GM19463 (cell line): Measurements from ENCODE around the gene NUP210L.

Experiments used
- ATAC-seq: cut with Tn5 transposase; IDR thresholded peaks from one replicate; pipeline ENCODE4 v1.9.1; 2021; ENCODE audit warnings: mild to moderate bottlenecking, moderate library complexity; ENCODE audit not compliant: unreplicated experiment

Gene NUP210L

DNA sequence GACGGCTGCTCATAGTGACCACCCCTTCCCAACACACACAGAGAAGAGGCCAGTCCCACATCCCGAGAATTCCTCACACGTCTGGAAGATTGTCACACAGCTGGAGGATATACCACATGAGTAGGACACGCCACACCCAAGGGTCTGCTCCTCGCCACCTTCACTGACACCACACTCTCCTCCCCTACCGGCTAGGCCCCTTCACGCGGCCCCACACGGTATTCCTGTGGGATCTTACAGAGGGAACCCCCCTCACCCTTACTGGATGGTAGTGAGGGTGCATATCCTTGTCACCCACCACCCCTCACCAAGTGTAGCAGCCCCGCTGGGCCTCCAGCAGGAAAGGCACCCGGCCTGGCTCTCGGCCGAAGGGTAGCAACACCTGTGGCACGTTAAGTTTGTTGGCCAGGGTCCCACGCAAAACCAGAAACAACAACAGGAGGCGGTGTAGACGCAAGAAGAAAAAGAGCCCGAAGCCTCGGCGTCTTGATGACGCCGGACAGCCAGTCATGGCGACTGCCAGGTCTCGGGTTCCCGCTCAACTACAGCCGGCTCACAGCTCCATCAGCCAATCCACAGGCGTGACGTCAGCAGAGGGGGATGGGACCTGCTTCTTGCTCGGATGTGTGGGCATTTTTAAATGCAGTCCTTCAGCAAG is at the start of gene NUP210L:
TSS of gene NUP210L (minus strand) at position 540 of the 658 bp plus-strand sequence.
- no peak for ATAC-seq

DNA sequence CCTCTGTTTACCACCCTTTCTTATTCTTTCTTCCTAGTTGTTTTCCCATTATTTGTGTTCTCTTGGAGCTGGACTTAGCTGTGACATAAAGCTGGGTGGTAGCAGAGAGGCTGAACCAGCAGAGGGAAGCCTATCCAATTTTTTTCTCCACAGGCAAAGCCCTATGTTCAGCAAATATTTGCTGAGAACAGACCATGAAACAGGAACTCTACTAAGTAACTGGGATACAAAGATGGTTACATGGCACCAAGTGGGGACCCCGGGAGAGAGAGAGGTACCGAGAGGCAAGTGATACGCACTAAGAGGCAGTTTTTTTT is 44.6 kb upstream of the NUP210L start:
- ATAC-seq, result no peak

DNA sequence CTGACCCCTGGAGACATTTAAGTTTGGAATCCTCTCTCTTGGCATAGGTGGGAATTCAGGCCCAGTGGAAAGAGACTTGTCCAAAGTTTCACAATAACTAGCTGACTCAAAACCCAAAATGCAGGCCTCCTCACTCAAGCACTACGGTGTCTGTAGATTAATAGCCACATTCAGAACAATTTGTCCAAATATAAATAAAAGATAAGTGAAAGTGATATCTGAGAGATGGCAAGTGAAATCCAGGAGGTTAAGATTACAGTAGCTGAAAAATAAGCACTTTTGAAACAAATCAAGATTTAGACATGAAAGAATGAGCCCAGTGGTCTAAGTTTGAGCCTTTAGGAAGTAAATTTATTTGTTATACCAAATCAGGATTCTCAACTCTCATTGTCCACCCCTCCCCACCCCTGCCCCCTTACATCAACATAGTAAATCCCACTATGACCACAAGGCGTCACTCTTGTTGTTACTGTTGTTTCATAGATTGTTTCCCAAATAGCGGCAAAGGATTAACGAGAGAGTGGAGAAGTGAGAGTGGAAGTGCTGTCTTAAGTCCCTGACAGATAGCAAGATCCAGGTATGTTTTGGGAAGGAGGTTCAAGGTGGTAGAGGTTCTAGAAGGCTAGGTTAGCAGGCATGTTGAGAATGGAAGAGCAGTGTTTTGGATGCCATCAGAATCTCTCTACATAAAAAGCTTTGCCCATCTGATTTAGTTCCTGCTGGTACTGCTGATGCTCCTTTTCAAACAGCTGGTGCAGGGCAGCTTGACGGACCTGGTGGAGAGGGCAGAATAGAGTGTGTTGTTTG is 44.1 kb upstream of the NUP210L start:
- no peak for ATAC-seq

DNA sequence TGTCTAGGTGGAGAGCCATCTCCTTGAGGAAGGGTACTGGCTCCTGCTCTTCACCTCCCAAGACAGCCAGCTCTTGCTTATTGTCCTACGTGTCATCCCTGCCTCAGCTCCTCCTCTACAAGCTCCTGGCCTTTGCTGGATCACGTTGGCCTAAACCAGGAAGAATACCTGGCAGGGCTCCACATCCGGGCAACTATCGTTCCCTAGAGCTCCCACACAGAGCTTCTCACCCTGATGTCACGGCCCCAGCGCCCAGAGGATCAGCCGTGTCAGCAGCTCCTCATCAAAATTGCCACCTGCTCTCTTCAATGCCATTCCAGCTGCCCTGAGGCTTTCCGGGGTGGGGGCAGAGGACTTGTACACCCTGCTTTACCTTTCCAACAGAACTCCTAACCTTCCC is 38.9 kb upstream of the NUP210L start:
- no peak for ATAC-seq

DNA sequence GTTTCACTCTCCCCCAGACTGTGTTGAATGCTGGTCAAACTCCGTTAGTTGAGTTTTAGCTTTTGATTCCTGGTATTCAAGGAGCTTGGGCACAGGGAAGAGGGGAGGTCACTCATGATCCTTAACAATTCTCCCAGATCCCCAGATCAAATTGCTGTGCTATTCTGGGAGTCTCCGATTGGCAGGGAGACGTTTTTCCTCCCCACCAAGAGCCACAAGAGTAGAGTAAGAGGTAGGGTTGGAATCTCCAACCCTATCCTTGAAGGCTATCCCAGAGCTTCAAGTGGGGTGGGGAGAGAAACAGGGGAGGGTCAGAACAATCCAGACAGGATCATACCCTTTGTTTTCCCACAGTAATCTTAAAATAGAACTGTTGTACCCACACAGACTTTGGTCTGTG is 37.6 kb upstream of the NUP210L start:
- no peak for ATAC-seq

DNA sequence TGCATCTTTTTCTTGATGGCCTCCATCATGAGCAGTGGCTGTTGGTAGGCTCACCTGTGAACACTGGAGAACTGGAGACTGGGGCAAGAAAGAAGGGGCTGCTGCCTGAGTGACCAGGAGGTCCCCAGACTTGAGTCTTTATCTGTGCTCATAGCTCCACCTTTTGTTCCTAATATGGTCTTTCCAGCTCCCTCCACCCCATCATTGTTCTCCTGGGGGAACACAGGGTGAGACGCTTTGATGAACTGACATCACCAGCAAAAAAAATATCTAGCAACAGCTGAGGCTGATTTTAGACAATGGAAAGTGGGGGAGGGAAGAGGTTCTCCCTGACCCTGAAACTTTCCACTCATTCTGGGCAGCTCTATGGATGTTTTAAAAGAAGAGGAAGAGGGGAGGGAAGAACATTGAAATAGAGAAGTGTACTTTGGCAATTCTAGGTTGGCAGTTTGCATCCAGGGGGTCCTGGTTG is 37.2 kb upstream of the NUP210L start, which contains the start of gene TPM3:
TSS of gene TPM3 (minus strand) at position 111 of the 472 bp plus-strand sequence. CDS start at position 29, 82 bp downstream.
- ATAC-seq, result no peak

DNA sequence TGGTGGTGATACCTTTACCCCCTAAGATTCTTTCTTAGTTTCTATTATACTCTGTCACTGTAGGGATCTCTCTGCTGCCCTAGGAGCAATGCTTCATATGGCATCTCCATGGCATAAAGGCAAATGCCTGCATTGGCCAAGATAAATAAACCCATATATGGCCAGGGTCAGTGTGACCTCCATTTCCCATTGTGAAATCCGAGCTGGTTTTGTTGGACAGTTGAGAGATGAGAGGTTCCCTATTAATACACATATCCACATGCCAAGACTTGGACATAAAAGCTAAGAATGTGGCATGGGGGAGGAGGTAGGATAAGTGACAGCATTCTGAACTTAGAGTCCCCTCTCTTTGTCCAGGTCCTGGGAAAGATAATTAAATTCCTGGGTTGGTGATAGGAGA is 35.7 kb upstream of the NUP210L start:
- ATAC-seq, result no peak

DNA sequence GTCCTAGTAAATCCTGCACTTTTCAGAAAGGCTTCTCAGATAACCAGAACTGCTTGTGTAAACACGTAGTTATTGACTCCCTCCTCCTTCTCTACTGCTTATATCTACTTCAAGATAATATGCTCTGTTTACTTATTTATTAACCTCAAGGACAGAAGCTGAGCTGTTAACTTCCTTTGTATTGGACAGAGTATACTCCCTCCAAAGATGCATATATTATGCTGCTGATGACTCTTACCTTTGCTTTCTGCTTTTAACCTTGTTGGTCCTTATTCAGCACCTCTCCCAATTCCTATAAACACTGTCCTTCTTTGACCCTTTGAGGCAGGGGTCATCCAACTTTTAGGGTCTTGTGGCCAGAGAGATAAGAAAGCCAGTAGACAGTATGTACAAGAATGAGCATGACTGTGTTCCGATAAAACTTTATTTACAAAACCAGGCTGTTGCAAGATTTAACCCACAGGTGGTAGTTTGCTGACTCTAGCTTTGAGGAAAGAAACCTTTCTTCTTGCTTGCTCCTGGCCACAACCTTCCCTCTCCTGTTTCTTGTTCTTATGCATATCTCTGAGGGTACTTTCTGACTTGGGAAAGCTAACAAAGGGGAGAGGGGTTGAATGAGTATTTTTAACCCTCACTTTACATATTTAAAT is 32.1 kb upstream of the NUP210L start:
- no peak for ATAC-seq

DNA sequence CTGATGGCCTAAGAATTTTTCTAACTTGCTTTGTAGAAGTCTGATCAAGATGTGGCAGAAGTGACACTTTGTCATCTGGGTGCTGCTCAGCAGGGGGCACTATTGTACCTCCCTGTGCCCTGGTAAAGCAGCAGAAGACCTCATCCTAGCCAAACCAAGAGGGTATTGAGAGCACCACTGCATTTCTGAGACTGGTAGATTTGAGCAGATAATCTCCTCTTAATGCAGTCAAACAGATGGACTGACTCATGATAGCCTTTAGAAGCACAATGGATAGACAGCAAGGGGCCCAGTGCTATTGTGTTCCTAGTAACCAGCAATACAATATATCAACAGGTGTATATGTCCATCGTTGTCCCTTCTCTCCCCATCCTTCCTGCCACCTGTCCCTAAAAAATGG is 31.3 kb upstream of the NUP210L start:
- no peak for ATAC-seq

DNA sequence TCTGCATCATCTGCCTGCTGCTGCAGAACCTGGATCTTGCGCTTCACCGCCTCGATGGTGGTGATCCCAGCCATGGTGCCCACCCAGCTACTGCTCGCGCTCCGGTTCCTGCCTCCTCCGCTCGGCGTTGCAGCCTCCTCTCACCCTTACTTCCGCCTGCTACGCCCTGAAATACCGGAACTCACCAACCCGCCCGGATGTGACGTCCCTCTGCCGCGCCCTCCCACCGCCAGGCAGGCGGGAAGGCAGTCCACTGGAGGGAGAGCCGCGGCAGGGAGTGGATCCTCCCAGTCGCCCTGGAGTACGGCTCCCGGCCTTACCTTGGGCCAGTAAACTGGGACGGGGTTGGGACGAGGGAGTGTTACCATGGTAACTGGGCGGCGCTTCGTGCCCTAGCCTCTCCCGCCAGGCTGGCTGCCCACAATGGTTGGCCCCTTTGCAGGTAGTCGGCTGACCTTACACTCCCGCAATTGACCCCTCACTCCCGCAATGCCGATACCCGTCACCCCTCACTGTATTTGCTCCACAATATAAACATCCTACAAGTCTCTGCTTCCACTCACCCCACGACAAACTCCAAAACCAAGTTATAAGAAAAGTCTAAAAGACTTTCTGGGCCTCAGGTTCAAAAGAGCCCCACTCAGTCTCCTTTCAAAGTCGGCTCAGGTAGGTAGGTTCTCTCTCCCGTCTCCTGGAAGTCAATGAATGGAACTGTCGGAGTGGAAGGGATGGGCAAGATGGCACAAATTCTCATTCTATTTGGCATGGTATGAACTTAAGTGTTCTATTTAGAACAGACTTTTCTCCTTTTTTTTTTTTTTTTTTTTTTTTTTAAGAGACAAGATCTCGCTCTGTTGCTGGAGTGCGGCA is 28.4 kb upstream of the NUP210L start:
- ATAC-seq, result peak; percentile 76

DNA sequence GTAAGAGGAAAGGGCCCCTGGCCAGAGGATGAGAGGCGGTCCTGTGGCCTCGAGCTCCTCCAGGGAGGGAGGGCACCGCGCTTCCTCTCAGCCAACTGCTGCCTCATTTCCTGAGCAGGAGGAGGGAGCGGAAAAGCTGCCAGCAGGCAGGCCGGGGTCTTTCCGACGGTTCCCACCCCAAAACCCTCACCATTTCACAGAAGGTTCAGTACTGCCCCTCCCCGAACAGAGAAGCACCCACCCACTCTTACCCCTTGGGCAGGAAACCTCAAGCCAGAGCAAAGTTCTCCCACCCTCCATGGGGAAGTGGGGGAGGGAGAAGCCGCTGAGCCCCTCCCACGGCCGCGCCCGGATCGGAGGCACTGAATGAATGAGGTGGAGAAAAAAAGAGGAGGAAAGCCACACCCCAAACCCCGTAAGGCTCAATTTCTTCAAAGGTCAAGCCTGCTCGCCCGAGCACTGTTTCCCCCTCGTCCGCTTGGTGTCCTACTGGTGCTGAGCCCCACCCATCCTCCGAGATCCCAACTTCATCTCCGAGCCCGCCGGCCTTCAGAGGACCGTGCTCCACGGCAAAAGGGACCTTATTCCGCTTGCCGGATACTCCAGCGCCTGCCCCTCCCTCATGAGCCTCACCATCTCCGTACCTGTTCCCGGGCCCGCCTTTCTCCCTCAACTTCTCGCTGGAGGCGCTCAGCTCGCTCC is 27.6 kb upstream of the NUP210L start:
- peak; percentile 51 for ATAC-seq

DNA sequence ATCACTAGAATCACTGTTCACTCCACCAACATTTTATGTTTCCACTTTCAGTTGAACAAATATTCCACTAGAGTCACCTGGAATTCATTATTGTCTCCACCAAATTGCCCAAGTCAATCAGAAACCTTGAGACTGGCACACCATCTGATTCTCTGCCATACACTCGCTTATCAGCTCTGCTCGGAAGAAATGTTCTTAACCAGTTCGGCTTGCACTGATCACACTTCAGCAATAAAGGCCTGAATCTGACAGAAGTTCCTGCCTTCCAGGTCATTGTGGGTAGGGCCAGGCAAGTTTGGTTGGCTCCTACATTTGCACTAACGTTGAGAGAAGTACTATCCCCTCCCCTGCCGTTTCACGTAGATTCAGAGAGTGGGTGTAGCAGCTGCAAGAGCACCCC is 27.1 kb upstream of the NUP210L start:
- ATAC-seq, result no peak

DNA sequence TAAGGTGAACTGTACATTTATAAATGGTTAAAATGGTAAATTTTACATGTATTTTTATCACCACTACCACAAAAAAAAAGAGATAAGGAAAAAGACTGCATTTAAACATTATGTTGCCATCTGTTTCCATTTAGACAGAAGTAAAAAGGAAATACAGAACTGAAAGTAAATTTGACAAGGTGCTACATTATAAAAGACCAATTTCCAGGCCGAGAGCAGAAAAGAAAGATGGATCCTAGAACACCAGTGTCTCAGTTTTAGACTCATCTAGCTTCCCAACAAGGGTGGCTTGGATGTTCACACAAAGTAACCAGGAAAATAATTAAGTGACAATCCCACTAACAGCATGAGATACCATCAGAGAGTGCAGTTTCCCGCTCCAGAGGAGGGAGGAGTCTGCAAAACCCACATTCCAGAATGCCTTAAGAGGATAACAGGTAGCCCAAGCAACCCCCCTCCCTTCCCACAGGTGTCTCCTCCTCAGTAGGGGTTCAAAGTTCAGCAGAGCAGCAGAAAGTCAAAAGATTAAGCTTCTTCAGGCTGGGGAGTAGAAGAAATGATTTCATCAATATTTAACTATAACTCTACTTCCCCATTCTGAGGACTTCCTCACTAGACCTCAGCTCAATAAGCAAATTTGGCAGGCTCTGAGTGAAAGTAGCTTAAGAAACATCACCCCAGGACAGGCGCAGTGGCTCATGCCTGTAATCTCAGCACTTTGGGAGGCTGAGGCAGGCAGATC is 25.2 kb upstream of the NUP210L start:
- no peak for ATAC-seq

DNA sequence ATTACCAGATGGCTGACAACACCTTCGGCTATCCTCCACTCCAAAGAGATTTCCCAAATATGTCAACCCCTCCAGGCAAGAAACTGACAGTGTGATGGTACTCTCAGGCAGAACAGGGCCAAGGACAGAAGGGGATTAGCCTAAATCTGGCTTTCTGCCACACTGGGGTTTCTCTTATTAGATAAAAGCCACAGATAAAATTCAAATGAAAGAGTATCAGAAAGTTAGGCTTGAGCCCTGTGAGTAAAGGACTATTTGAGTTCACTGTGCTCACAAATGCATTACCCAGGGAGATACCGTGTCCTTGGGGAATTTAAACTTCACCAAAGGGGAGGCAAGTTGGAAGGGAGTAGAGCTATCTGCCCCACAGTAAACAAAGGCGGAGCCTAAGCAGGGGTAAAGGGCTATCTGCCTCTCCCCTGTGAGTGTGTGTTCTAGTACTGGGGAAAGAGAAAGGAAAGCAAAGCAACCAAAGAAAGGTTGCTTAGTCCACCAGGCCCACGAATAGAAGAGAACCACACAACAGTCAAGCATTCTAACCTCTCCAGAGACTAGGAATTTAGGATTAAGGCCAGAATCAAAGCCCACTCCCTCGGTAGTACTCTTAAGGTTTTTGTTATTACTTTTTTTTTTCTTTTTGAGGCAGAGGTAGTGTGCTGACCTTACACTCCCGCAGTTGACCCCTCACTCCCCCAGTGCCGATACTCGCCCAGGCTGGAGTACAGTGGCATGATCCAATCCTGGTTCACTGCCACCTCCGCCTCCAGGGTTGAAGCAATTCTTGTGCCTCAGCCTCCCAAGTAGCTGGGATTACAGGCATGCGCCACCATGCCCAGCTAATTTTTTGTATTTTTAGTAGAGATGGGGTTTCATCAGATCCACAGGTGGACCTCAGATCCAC is 24.3 kb upstream of the NUP210L start:
- no peak for ATAC-seq

DNA sequence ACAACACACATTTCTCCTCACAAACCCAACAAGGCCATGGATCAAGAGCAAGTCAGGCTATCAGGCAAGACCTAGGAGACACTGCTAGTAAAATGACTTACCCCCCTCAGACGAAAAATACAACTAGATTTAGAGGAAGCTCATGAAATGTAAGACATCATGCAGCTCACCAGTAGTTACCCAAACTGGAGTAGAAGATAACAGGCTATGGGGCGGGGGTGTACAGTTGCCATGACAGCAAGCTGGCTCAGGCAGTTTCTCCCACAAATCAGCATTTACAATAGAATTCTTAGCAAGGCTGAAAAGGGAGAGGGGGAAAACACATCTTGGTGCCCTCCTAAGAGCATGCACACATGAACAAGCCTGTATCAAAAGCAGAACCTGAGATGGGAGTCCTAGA is 23.1 kb upstream of the NUP210L start:
- no peak for ATAC-seq

DNA sequence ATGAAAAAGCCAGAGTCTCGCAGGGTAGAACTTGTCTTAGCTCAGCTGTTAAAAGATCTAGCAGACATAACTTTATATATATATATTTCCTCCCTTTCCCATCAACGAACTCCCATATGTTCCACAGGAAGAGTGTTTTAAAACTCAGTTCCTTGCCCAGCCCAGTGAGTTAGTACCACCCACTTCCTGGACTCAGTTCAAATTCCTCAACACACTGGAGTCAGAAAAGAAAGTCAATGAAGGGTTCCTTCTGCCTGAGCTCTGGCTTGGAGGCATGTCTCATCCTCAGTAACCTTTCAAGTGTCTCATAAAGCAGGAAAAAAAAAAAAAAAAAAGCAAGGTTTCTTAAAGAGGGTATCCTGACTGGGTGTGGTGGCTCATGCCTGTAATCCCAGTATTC is 21.5 kb upstream of the NUP210L start:
- ATAC-seq, result no peak

DNA sequence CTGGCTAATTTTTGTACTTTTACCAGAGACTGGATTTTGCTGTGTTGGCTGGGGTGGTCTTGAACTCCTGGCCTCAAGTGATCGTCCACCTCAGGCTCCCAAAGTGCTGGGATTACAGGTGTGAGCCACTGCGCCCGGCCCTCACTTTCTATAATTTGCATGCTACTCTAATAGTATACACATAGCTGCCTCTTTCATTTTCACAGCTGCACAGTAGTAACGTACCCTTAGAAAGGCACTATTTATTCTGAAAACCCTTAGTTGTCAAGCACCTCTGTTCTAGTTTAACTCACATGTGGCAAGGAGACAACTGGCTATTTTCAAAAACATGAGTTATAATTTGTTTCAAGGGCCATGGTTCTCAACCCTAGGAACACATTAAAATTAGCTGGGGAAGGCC is 19.8 kb upstream of the NUP210L start:
- peak; percentile 56 for ATAC-seq

DNA sequence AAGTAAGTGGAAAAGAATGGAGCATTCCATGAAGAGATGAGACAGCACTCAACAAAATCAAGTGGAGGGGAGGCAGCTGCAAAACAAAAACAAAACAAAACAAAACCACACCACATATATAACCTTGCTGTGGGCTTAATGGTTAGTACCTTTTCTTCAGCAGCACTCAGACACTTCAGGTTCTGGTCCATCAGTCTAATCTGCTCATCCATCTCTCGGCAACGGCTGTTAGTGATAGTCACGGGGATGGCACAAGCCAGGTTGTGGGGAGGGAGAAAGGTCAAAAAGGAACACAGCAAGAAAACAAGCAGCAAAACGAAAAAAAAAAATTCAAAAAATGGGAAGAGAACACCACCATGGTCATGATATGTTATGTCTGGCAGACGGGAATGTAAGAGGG is 17.0 kb upstream of the NUP210L start:
- ATAC-seq, result no peak

DNA sequence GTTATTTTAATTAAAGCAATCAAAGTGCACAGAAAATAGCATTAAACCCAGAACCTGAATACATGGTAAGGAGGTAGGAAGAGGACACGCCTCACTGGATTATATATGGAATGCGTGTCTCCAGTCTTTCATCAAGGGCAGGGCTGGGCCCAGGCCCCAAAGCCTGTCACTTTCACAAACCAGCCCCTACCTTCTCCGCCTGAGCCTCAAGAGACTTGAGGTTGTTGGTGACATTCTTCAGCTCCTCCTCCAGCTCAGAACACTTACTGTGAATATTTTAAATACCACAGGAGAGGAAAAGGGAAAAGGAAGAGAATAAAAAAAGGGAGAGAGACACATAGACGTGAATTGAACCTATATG is 16.3 kb upstream of the NUP210L start:
- no peak for ATAC-seq
